ENCODE measurements around the gene NRXN3. TPM values are rescaled to one million over a fixed set of nuclear protein-coding genes. Genes with fewer than 3 reads are reported as not detected.

The NRXN3 gene
- total RNA-seq, 1 experiment from 2014 or later = not detected

DNA sequence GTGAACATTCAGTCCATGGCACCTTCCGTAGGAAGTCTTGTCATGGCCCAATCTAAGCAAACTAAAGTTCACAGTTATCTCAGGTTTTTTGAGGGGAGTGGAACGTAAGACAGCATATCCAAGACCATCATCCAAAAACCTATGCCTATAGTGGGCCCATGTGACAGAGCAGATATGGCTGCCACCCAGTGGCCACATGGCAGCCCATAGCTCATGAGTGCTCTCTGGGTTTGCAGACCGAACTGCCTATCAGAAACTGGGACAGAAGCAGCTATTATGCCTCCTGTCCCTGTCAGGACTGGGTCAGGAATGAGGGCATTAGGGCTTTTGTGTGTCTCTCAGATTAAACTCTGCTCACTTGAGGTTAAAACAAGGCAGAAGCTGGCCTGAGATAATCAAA is 503.7 kb downstream of the NRXN3 start:
- Histone ChIP-seq H3K4me3 (ENCODE audit: low read depth in 2 of 2, low read length in 2 of 2) (no peak overlapping the region), H3K27ac (ENCODE audit: low read length) (no peak overlapping the region), H3K27me3 (ENCODE audit: control insufficient read depth, insufficient read depth, low read length) (no peaks in the 10 kb centered on the region), H3K9me3 (ENCODE audit: control insufficient read depth, insufficient read depth, low read depth, low read length) (no peaks in the 10 kb centered on the region), H3K4me1 (ENCODE audit: control insufficient read depth, insufficient read depth, low read length) (no peaks in the 10 kb centered on the region), H3K36me3 (ENCODE audit: control insufficient read depth, insufficient read depth, low read length) (no peaks in the 10 kb centered on the region)
- intact Hi-C loops (cut with micrococcal nuclease; ENCODE audit: unreplicated experiment) (no loop called here), in situ Hi-C loops (cut with HindIII; ENCODE audit: low pct_unique_long_range_greater_than_20kb, low sequenced_read_pairs) (no loop called here)
- BruUV-seq (replicated peaks) = no TSS peak
- ChIA-PET CTCF (no interaction called here), POLR2A (no interaction called here)
- no peak for TF ChIP-seq POLR2AphosphoS5 (IDR thresholded peaks at IDR 0.05; ENCODE audit: low read depth, low read length)
- no peak for TF ChIP-seq TCF7L2 (IDR thresholded peaks at IDR 0.05; ENCODE audit: low read depth, low read length)
- TF ChIP-seq SIN3A (IDR thresholded peaks at IDR 0.05; ENCODE audit: borderline replicate concordance, insufficient read depth, low read depth, low read length) = no peak
- no peak for TF ChIP-seq CTCF (IDR thresholded peaks at IDR 0.05)
- no peak for TF ChIP-seq REST (IDR thresholded peaks at IDR 0.05; ENCODE audit: insufficient read depth in 1 of 2, low read depth in 2 of 2, low read length in 1 of 2)
- DNase-seq (ENCODE audit: low read depth, low spot score) (no peak), ATAC-seq (no peak)

DNA sequence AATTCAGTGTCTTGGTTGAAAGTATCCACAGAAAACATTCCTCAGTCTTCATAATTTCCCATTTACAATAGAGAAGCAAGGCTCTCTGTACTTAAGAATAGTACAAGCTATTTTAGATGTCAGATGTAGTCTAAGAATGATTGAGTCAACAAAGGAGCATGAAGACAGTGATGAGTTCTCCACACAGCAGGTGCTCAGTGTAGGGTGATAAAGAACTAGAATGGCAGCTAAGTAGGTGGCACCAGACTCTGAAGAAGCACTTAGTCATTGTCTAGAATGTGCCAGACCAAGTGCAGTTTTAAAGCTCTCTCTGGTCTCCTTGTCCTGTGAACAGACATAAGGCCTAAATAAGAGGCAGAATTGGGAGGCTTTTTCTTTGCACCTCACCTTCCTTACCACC is 504.6 kb downstream of the NRXN3 start:
- no TSS peak for BruUV-seq (replicated peaks)
- intact Hi-C loops (cut with micrococcal nuclease; ENCODE audit: unreplicated experiment) = no loop called here
- H3K9me3 ChIP-seq (ENCODE audit: control insufficient read depth, insufficient read depth, low read depth, low read length) = no peaks in the 10 kb centered on the region
- no peaks in the 10 kb centered on the region for H3K4me1 ChIP-seq (ENCODE audit: control insufficient read depth, insufficient read depth, low read length)
- no peak overlapping the region for H3K27ac ChIP-seq (ENCODE audit: low read length)
- no peaks in the 10 kb centered on the region for H3K36me3 ChIP-seq (ENCODE audit: control insufficient read depth, insufficient read depth, low read length)
- ATAC-seq = no peak
- no peak overlapping the region for H3K4me3 ChIP-seq (ENCODE audit: low read depth in 2 of 2, low read length in 2 of 2)
- no peak for DNase-seq (ENCODE audit: low read depth, low spot score)
- ChIA-PET POLR2A (no interaction called here), CTCF (no interaction called here)
- in situ Hi-C loops (cut with HindIII; ENCODE audit: low pct_unique_long_range_greater_than_20kb, low sequenced_read_pairs) = no loop called here
- TF ChIP-seq REST (IDR thresholded peaks at IDR 0.05; ENCODE audit: insufficient read depth in 1 of 2, low read depth in 2 of 2, low read length in 1 of 2) (no peak), CTCF (IDR thresholded peaks at IDR 0.05) (no peak), SIN3A (IDR thresholded peaks at IDR 0.05; ENCODE audit: borderline replicate concordance, insufficient read depth, low read depth, low read length) (no peak), TCF7L2 (IDR thresholded peaks at IDR 0.05; ENCODE audit: low read depth, low read length) (no peak), POLR2AphosphoS5 (IDR thresholded peaks at IDR 0.05; ENCODE audit: low read depth, low read length) (no peak)
- no peaks in the 10 kb centered on the region for H3K27me3 ChIP-seq (ENCODE audit: control insufficient read depth, insufficient read depth, low read length)

Measured in Panc1 (cell line).